HEK293T (cell line): ENCODE measurements around the gene LAG3.

ENCODE experiments used
- CTCF ChIA-PET: fragments of 350-600 bp; formaldehyde crosslinking; extraction: SDS; loops from one replicate; lab custom pipeline; 2021; ENCODE audit warnings: antibody characterized with exemption, inconsistent platforms; lab: Yijun Ruan, JAX
- POLR2A ChIA-PET: fragments of 350-600 bp; formaldehyde crosslinking; extraction: SDS; loops from one replicate; lab custom pipeline; 2020; ENCODE audit warnings: antibody characterized with exemption, inconsistent platforms; lab: Yijun Ruan, JAX
- DNase-seq: peaks from one replicate; pipeline ENCODE4 v3.0.0; 2012; ENCODE audit warnings: mixed read lengths; ENCODE audit errors: extremely low spot score
- ARNT ChIP-seq: fragments of 450-650 bp; IDR thresholded peaks from 2 replicates; pipeline ENCODE4 v1.6.1; 2017; ENCODE audit warnings: mild to moderate bottlenecking
- BHLHE40 ChIP-seq: fragments of 450-650 bp; IDR thresholded peaks from 2 replicates; pipeline ENCODE4 v1.6.1; 2016; ENCODE audit warnings: mild to moderate bottlenecking, moderate library complexity, borderline replicate concordance
- CTBP1 ChIP-seq: fragments of 450-650 bp; IDR thresholded peaks from 2 replicates; pipeline ENCODE4 v1.6.1; 2016; ENCODE audit warnings: borderline replicate concordance
- ELF4 ChIP-seq: fragments of 450-650 bp; IDR thresholded peaks from 2 replicates; pipeline ENCODE4 v1.6.1; 2017; ENCODE audit warnings: antibody characterized with exemption
- FOXA1 ChIP-seq: fragments of 450-650 bp; IDR thresholded peaks from 2 replicates; pipeline ENCODE4 v1.6.1; 2016; ENCODE audit warnings: mild to moderate bottlenecking
- FOXK2 ChIP-seq: fragments of 450-650 bp; IDR thresholded peaks from 2 replicates; pipeline ENCODE4 v1.6.1; 2016; ENCODE audit warnings: mild to moderate bottlenecking
- FOXM1 ChIP-seq: fragments of 450-650 bp; IDR thresholded peaks from 2 replicates; pipeline ENCODE4 v1.6.1; 2017; ENCODE audit warnings: mild to moderate bottlenecking, borderline replicate concordance
- HDGF ChIP-seq: fragments of 450-650 bp; IDR thresholded peaks from 2 replicates; pipeline ENCODE4 v1.6.1; 2017; ENCODE audit warnings: antibody characterized with exemption, borderline replicate concordance
- L3MBTL2 ChIP-seq: fragments of 450-650 bp; conservative IDR thresholded peaks from 2 replicates; pipeline ENCODE4 v1.6.1; 2016; ENCODE audit warnings: mild to moderate bottlenecking
- LEF1 ChIP-seq: fragments of 450-650 bp; IDR thresholded peaks from 2 replicates; pipeline ENCODE4 v1.6.1; 2017; ENCODE audit warnings: mild to moderate bottlenecking, borderline replicate concordance
- NFRKB ChIP-seq: fragments of 450-650 bp; IDR thresholded peaks from 2 replicates; pipeline ENCODE4 v1.6.1; 2016; ENCODE audit warnings: mild to moderate bottlenecking, moderate library complexity
- SP1 ChIP-seq: fragments of 450-650 bp; IDR thresholded peaks from 2 replicates; pipeline ENCODE4 v1.6.1; 2017
- SUZ12 ChIP-seq: fragments of 450-650 bp; IDR thresholded peaks from 2 replicates; pipeline ENCODE4 v1.6.1; 2016; ENCODE audit warnings: mild to moderate bottlenecking
- TARDBP ChIP-seq: fragments of 450-650 bp; IDR thresholded peaks from 2 replicates; pipeline ENCODE4 v1.6.1; 2016
- ZNF384 ChIP-seq: fragments of 450-650 bp; IDR thresholded peaks from 2 replicates; pipeline ENCODE4 v1.6.1; 2016
- TF ChIP-seq, protein P1 (sequence below): fragments of 450-650 bp; IDR thresholded peaks from 2 replicates; pipeline ENCODE4 v1.6.1; 2016

LAG3 gene

DNA sequence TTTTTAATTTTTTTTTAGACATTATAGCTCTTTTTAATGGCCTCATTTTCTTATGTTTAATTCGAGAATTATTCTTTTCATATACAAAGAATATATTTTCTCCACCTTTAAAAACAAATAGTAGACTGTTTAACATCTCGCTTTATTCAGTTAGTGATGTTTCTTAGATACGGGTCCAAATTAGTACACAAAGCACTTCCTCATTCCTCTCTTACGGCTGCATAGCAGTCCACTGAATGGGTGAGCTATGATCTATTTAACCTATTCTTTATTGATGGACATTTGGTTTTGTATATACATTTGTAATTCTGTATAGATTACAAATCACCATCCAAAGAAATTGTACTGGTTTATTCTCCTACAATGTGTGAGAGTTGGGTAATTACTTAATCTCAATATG lies 41.0 kb downstream of the LAG3 start:
- ChIA-PET POLR2A (interaction anchor here (0.9 to 2.5 kb wide), 3 partner anchors 47 to 89 kb away, joined by 3 to 13 read pairs (median 5); partner anchors contain the start of genes COPS7A, MLF2 and PTMS), CTCF (interaction anchor here (0.9 to 1.4 kb wide), 3 partner anchors 11 to 61 kb away, joined by 3 to 5 read pairs (median 3); partner anchors contain the start of gene MLF2)
- no peak for TF ChIP-seq BHLHE40
- DNase-seq, result no peak

DNA sequence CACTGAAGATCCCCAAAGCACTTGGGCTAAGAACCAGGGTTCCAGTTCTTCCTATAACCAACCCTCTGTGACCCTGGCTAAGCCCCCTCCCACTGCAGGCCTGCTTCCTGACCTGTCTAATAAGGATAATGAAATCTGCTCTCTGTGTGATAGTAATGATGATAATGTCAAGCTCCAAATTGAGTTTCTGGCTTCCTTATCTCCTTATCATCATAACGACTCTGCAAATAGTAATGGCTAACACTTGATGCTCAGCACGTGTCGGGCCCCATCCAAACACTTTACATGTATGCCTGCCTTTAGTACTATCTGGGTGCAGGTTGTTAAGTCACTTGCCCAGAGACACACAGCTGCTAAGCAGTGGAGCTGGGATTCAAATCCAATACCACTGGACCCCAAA lies 44.3 kb downstream of the LAG3 start:
- ChIA-PET CTCF (interaction anchor here (0.5 to 1.4 kb wide), 2 partner anchors 9 to 253 kb away, joined by 3 to 4 read pairs; no protein-coding TSS in a partner anchor), POLR2A (interaction anchor here (0.7 to 1.7 kb wide), 2 partner anchors 63 to 127 kb away, joined by 3 to 4 read pairs; partner anchors contain the start of genes MLF2 and ZNF384)
- TF ChIP-seq ZNF384 (no peak), SUZ12 (no peak), SP1 (no peak), ARNT (no peak), LEF1 (no peak), BHLHE40 (no peak), ELF4 (no peak), L3MBTL2 (no peak), FOXM1 (no peak), NFRKB (no peak), CTBP1 (no peak), FOXA1 (no peak), TARDBP (no peak), FOXK2 (no peak)
- TF ChIP-seq, protein P1, sequence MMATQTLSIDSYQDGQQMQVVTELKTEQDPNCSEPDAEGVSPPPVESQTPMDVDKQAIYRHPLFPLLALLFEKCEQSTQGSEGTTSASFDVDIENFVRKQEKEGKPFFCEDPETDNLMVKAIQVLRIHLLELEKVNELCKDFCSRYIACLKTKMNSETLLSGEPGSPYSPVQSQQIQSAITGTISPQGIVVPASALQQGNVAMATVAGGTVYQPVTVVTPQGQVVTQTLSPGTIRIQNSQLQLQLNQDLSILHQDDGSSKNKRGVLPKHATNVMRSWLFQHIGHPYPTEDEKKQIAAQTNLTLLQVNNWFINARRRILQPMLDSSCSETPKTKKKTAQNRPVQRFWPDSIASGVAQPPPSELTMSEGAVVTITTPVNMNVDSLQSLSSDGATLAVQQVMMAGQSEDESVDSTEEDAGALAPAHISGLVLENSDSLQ, result no peak
- DNase-seq, result no peak

DNA sequence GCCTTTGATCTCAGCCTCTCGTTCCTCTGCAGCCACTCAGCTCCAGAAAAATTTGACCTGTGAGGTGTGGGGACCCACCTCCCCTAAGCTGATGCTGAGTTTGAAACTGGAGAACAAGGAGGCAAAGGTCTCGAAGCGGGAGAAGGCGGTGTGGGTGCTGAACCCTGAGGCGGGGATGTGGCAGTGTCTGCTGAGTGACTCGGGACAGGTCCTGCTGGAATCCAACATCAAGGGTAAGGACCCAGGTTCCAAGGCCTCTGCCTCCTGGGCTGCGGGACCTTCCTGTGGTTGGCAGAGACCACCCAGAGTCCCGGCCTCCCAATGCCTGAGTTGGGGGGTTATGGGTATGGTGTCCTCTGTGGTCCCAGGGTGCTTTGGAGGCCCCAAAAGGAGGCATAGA lies 44.8 kb downstream of the LAG3 start:
- TF ChIP-seq ARNT (no peak), NFRKB (no peak), SP1 (no peak), BHLHE40 (no peak), TARDBP (no peak), L3MBTL2 (no peak), FOXM1 (no peak), HDGF (no peak), ZNF384 (no peak), SUZ12 (no peak), CTBP1 (no peak), FOXA1 (no peak), FOXK2 (no peak), ELF4 (no peak), LEF1 (no peak)
- TF ChIP-seq, protein P1, result no peak
- ChIA-PET CTCF (interaction anchor here (0.5 to 1.4 kb wide), 2 partner anchors 8 to 254 kb away, joined by 3 to 4 read pairs; no protein-coding TSS in a partner anchor), POLR2A (interaction anchor here (1.7 kb wide), 1 partner anchor 64 kb away, joined by 4 read pairs; the partner anchor contains the start of gene MLF2)
- DNase-seq, result no peak

DNA sequence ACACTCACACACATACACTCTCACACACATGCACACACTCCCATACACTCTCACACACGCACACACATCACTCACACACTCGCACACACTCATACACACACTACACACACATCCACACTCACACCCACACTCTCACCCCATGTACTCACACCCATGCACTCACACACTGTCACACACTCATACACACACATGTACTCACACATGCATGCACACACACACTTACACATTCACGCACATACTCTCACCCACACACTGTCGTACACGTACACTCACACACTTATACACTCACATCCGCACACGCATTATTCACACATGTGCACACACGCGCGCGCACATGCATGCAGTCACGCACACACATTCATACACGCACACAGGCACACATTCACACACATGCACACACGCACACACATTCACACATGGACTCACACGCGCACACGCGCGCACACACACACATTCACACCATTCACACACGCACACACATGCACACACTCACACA lies 45.4 kb downstream of the LAG3 start:
- TF ChIP-seq TARDBP, result peak; percentile 99
- TF ChIP-seq SUZ12, result no peak
- ChIA-PET POLR2A (interaction anchor here (1.0 kb wide), 1 partner anchor 94 kb away, joined by 3 read pairs; the partner anchor contains the start of gene COPS7A), CTCF (interaction anchor here (1.4 kb wide), 1 partner anchor 7 kb away, joined by 4 read pairs; no protein-coding TSS in a partner anchor)
- no peak for DNase-seq

DNA sequence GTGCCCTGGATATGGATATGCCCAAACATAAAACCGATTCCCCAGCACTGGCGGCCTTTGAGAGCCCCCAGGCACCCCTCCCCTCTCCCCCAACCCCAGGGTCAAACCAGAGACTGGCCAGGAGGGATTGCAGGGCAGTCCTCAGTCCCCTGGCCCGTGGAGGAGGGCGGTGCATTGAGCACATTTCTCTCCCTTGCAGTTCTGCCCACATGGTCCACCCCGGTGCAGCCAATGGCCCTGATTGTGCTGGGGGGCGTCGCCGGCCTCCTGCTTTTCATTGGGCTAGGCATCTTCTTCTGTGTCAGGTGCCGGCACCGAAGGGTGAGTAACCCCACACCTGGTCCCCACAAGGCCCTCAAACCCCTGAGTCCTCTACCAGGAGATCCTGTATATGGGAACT lies 45.9 kb downstream of the LAG3 start:
- no peak for DNase-seq
- TF ChIP-seq ARNT (no peak), BHLHE40 (no peak), SUZ12 (no peak), FOXK2 (no peak)
- POLR2A ChIA-PET, result interaction anchor here (1.0 kb wide), 1 partner anchor 95 kb away, joined by 3 read pairs; the partner anchor contains the start of gene COPS7A
- CTCF ChIA-PET, result no interaction called here

DNA sequence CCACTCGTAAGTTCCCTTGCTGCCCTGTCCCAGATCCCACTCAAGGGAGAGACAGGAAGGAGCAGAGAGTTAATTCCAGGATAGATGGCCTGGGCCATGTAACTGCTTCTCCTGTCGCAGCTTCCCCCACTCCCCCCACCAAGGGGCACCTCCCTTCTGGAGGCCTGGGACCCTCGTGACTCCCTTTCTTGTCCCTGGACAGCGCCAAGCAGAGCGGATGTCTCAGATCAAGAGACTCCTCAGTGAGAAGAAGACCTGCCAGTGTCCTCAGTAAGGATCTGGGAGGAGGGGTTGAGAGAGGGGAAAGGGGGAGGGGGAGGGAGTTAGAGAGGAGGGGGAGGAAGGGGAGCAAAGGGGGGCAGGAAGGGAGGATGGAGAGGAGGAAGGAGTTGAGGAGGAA lies 46.3 kb downstream of the LAG3 start:
- ChIA-PET POLR2A (interaction anchor here (1.0 kb wide), 1 partner anchor 95 kb away, joined by 3 read pairs; the partner anchor contains the start of gene COPS7A), CTCF (no interaction called here)
- no peak for DNase-seq
- TF ChIP-seq BHLHE40 (no peak), LEF1 (no peak), TARDBP (no peak), ZNF384 (no peak), ARNT (no peak), FOXM1 (no peak), SUZ12 (no peak), ELF4 (no peak), HDGF (no peak), FOXA1 (no peak), SP1 (no peak), CTBP1 (no peak), NFRKB (no peak), FOXK2 (no peak), L3MBTL2 (no peak)
- TF ChIP-seq, protein P1, result no peak
